ENCODE measurements around the gene BRK1.

BRK1 gene

DNA sequence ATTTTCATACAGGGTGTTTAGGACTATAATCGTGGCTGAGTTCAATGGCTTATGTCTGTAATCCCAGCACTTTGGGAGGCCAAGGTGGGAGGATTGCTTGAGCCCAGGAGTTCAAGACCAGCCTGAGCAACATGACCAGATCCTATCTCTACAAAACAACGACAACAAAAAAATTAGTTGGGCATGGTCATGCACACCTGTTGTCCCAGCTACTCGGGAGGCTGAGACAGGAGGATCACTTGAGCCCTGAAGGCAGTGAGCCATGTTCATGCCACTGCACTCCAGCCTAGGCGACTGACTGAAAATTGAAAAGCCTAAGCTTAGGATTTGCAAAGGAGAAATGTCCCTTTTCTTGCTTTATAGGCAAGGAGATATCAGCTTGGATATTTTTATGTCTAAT, 1.5 kb downstream of the BRK1 start:
- Histone ChIP-seq H3K4me3 (ENCODE audit: low read depth, low read length) (no peak overlapping the region), H3K4me1 (ENCODE audit: control insufficient read depth, insufficient read depth, low read length) (peaks cover 6% of the 10 kb centered on the region; the same call in 1 of the 2 replicates), H3K36me3 (ENCODE audit: control insufficient read depth in 2 of 2, insufficient read depth in 1 of 2, low read length in 2 of 2) (peaks cover 11 to 22% of the 10 kb centered on the region in 2 experiments; a peak in 2 of 3 replicates), H3K27ac (ENCODE audit: extremely low read depth, low read depth, low read length) (no peak overlapping the region), H3K9me3 (ENCODE audit: control insufficient read depth, insufficient read depth, low read depth, low read length) (no peaks in the 10 kb centered on the region)
- no peak for TF ChIP-seq ZNF391 (tag by site-specific recombination; IDR thresholded peaks at IDR 0.05; ENCODE audit: borderline replicate concordance, low read depth)
- no peak for TF ChIP-seq TCF7L2 (IDR thresholded peaks at IDR 0.05; ENCODE audit: borderline replicate concordance, low read depth, low read length)
- TF ChIP-seq SCRT1 (tag by site-specific recombination; IDR thresholded peaks at IDR 0.05; ENCODE audit: borderline replicate concordance), result peak; percentile 64; the same call in 1 of the 2 replicates
- peak; percentile 72 for TF ChIP-seq SCRT2 (tag by site-specific recombination; IDR thresholded peaks at IDR 0.05)
- CTCF ChIA-PET, result interaction anchor here (0.5 to 1.5 kb wide), 2 partner anchors 15 to 215 kb away, joined by 3 to 5 read pairs; no protein-coding TSS in a partner anchor
- POLR2A ChIA-PET, result interaction anchor here (0.7 to 1.9 kb wide), 3 partner anchors 25 to 116 kb away, joined by 6 to 9 read pairs (median 7); partner anchors contain the start of gene VHL

DNA sequence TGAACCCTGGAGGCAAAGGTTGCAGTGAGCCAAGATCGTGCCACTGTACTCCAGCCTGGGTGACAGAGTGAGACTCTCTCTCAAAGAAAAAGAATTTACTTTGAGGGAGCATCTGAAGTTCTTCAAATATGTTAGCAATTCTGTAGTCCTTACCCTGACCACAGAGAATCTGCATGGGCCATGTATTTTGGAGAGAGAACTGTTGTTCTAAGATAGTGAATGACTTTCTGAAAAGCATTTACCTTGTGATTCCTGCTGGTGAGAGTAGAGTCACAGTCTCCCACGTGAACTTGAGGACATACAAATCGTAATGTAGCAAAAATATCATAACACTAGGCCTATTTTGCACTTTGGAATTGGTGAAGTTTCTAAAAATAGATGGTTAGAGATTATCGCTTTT, 3.9 kb downstream of the BRK1 start:
- CTCF ChIA-PET, result interaction anchor here (0.6 kb wide), 1 partner anchor 36 kb away, joined by 3 read pairs; no protein-coding TSS in a partner anchor
- H3K36me3 ChIP-seq (ENCODE audit: control insufficient read depth in 2 of 2, insufficient read depth in 1 of 2, low read length in 2 of 2), result peaks cover 19 to 28% of the 10 kb centered on the region in 2 experiments; a peak in 2 of 3 replicates

DNA sequence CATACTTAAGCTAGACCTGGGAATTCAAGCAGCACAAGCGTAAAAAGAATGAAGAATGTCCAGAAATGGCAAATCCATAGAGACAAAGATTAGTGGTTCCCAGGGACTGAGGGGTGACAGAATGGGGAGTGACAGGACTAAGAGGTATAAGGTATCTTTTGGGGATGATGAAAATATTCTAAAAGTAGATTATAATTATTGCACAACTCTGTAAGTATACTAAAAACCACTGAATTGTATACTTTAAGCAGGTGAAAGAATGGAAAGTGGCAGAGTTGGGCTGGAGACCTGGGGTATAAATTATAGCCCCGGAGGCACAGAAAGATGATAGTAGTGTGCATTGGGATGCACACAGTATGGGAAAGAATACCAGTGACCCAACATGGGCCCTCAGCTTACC, 5.6 kb downstream of the BRK1 start:
- H3K4me3 ChIP-seq (ENCODE audit: low read depth, low read length), result no peak overlapping the region
- H3K27ac ChIP-seq (ENCODE audit: extremely low read depth, low read depth, low read length), result no peak overlapping the region
- H3K9me3 ChIP-seq (ENCODE audit: control insufficient read depth, insufficient read depth, low read depth, low read length), result no peaks in the 10 kb centered on the region
- H3K36me3 ChIP-seq (ENCODE audit: control insufficient read depth in 2 of 2, insufficient read depth in 1 of 2, low read length in 2 of 2), result peaks cover 26 to 45% of the 10 kb centered on the region in 2 experiments
- POLR2A ChIA-PET, result interaction anchor here (1.2 kb wide), 1 partner anchor 397 kb away, joined by 4 read pairs; no protein-coding TSS in a partner anchor
- peaks cover 6% of the 10 kb centered on the region; the same call in 1 of the 2 replicates for H3K4me1 ChIP-seq (ENCODE audit: control insufficient read depth, insufficient read depth, low read length)
- CTCF ChIA-PET, result no interaction called here
- TF ChIP-seq, protein P1, sequence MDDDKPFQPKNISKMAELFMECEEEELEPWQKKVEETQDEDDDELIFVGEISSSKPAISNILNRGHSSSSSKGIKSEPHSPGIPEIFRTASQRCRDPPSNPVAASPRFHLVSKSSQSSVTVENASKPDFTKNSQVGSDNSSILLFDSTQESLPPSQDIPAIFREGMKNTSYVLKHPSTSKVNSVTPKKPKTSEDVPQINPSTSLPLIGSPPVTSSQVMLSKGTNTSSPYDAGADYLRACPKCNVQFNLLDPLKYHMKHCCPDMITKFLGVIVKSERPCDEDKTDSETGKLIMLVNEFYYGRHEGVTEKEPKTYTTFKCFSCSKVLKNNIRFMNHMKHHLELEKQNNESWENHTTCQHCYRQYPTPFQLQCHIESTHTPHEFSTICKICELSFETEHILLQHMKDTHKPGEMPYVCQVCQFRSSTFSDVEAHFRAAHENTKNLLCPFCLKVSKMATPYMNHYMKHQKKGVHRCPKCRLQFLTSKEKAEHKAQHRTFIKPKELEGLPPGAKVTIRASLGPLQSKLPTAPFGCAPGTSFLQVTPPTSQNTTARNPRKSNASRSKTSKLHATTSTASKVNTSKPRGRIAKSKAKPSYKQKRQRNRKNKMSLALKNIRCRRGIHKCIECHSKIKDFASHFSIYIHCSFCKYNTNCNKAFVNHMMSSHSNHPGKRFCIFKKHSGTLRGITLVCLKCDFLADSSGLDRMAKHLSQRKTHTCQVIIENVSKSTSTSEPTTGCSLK (tag by site-specific recombination; IDR thresholded peaks at IDR 0.05), result no peak
- TF ChIP-seq SETDB1 (IDR thresholded peaks at IDR 0.05; ENCODE audit: insufficient read length, low read length) (no peak), OSR2 (tag by site-specific recombination; IDR thresholded peaks at IDR 0.05) (no peak), ZSCAN16 (tag by site-specific recombination; IDR thresholded peaks at IDR 0.05) (no peak)
- TF ChIP-seq, protein P2, sequence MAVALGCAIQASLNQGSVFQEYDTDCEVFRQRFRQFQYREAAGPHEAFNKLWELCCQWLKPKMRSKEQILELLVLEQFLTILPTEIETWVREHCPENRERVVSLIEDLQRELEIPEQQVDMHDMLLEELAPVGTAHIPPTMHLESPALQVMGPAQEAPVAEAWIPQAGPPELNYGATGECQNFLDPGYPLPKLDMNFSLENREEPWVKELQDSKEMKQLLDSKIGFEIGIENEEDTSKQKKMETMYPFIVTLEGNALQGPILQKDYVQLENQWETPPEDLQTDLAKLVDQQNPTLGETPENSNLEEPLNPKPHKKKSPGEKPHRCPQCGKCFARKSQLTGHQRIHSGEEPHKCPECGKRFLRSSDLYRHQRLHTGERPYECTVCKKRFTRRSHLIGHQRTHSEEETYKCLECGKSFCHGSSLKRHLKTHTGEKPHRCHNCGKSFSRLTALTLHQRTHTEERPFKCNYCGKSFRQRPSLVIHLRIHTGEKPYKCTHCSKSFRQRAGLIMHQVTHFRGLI (tag by site-specific recombination; IDR thresholded peaks at IDR 0.05), result no peak
- TF ChIP-seq, protein P3, sequence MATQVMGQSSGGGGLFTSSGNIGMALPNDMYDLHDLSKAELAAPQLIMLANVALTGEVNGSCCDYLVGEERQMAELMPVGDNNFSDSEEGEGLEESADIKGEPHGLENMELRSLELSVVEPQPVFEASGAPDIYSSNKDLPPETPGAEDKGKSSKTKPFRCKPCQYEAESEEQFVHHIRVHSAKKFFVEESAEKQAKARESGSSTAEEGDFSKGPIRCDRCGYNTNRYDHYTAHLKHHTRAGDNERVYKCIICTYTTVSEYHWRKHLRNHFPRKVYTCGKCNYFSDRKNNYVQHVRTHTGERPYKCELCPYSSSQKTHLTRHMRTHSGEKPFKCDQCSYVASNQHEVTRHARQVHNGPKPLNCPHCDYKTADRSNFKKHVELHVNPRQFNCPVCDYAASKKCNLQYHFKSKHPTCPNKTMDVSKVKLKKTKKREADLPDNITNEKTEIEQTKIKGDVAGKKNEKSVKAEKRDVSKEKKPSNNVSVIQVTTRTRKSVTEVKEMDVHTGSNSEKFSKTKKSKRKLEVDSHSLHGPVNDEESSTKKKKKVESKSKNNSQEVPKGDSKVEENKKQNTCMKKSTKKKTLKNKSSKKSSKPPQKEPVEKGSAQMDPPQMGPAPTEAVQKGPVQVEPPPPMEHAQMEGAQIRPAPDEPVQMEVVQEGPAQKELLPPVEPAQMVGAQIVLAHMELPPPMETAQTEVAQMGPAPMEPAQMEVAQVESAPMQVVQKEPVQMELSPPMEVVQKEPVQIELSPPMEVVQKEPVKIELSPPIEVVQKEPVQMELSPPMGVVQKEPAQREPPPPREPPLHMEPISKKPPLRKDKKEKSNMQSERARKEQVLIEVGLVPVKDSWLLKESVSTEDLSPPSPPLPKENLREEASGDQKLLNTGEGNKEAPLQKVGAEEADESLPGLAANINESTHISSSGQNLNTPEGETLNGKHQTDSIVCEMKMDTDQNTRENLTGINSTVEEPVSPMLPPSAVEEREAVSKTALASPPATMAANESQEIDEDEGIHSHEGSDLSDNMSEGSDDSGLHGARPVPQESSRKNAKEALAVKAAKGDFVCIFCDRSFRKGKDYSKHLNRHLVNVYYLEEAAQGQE (tag by site-specific recombination; IDR thresholded peaks at IDR 0.05), result no peak

More for the DNA sequence above, 3.9 kb downstream of the BRK1 start:
- TF ChIP-seq ZNF133 (tag by site-specific recombination; IDR thresholded peaks at IDR 0.05), result no peak
- TF ChIP-seq ZNF792 (tag by site-specific recombination; IDR thresholded peaks at IDR 0.05), result no peak
- no peak for TF ChIP-seq ZNF658 (tag by site-specific recombination; IDR thresholded peaks at IDR 0.05)
- no peak for TF ChIP-seq ZNF239 (tag by site-specific recombination; IDR thresholded peaks at IDR 0.05)
- TF ChIP-seq ZNF10 (tag by site-specific recombination; IDR thresholded peaks at IDR 0.05), result no peak
- TF ChIP-seq, protein P4, sequence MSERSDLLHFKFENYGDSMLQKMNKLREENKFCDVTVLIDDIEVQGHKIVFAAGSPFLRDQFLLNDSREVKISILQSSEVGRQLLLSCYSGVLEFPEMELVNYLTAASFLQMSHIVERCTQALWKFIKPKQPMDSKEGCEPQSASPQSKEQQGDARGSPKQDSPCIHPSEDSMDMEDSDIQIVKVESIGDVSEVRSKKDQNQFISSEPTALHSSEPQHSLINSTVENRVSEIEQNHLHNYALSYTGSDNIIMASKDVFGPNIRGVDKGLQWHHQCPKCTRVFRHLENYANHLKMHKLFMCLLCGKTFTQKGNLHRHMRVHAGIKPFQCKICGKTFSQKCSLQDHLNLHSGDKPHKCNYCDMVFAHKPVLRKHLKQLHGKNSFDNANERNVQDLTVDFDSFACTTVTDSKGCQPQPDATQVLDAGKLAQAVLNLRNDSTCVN (tag by site-specific recombination; optimal IDR thresholded peaks at IDR 0.05), result no peak
- TF ChIP-seq ZFP3 (tag by site-specific recombination; IDR thresholded peaks at IDR 0.05; ENCODE audit: low read depth), result no peak
- TF ChIP-seq ZNF596 (tag by site-specific recombination; IDR thresholded peaks at IDR 0.05), result no peak
- no peak for TF ChIP-seq ZNF292 (tag by site-specific recombination; IDR thresholded peaks at IDR 0.05; ENCODE audit: borderline replicate concordance, low read depth)
- no peak for TF ChIP-seq ZNF664 (tag by site-specific recombination; IDR thresholded peaks at IDR 0.05)
- no peak for TF ChIP-seq ZNF677 (tag by site-specific recombination; IDR thresholded peaks at IDR 0.05)
- TF ChIP-seq ZFP37 (tag by site-specific recombination; IDR thresholded peaks at IDR 0.05), result no peak
- TF ChIP-seq KLF9 (tag by site-specific recombination; IDR thresholded peaks at IDR 0.05; ENCODE audit: low read depth), result no peak
- TF ChIP-seq, protein P5, sequence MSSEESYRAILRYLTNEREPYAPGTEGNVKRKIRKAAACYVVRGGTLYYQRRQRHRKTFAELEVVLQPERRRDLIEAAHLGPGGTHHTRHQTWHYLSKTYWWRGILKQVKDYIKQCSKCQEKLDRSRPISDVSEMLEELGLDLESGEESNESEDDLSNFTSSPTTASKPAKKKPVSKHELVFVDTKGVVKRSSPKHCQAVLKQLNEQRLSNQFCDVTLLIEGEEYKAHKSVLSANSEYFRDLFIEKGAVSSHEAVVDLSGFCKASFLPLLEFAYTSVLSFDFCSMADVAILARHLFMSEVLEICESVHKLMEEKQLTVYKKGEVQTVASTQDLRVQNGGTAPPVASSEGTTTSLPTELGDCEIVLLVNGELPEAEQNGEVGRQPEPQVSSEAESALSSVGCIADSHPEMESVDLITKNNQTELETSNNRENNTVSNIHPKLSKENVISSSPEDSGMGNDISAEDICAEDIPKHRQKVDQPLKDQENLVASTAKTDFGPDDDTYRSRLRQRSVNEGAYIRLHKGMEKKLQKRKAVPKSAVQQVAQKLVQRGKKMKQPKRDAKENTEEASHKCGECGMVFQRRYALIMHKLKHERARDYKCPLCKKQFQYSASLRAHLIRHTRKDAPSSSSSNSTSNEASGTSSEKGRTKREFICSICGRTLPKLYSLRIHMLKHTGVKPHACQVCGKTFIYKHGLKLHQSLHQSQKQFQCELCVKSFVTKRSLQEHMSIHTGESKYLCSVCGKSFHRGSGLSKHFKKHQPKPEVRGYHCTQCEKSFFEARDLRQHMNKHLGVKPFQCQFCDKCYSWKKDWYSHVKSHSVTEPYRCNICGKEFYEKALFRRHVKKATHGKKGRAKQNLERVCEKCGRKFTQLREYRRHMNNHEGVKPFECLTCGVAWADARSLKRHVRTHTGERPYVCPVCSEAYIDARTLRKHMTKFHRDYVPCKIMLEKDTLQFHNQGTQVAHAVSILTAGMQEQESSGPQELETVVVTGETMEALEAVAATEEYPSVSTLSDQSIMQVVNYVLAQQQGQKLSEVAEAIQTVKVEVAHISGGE (tag by site-specific recombination; conservative IDR thresholded peaks at IDR 0.05; ENCODE audit: low read depth), result no peak
- Histone ChIP-seq H3K4me3 (ENCODE audit: low read depth, low read length) (no peak overlapping the region), H3K9me3 (ENCODE audit: control insufficient read depth, insufficient read depth, low read depth, low read length) (no peaks in the 10 kb centered on the region), H3K4me1 (ENCODE audit: control insufficient read depth, insufficient read depth, low read length) (peaks cover 6% of the 10 kb centered on the region; the same call in 1 of the 2 replicates), H3K27ac (ENCODE audit: extremely low read depth, low read depth, low read length) (no peak overlapping the region)
- POLR2A ChIA-PET, result no interaction called here

All from HEK293 (cell line).